A549 treated with ZK216348 at 1 μM for 4 hours (cell line): ENCODE results near the gene NUDT10. TPM values are rescaled to one million over a fixed set of nuclear protein-coding genes. Genes with fewer than 3 reads are reported as not detected.

ENCODE experiments used
- total RNA-seq: library from RNA; stranded (reverse); fragments of 200-300 nt; extraction: Qiagen RNA extraction; gene quantifications from 5 replicates; pipeline ENCODE4 v1.2.3, GENCODE V29; 2022; ENCODE audit warnings: low read depth

The NUDT10 gene
- 0.51 to 0.74 TPM (median 0.55 TPM) in 5 replicates for total RNA-seq

GRCh38 chrX:51332188-51332942 is at the start of gene NUDT10:
NUDT10 (plus strand) TSS chrX:51332822; CDS start chrX:51332966, 144 bp downstream.

Other genes starting within 250 kb of the NUDT10 start
- 1.8 to 3.5 TPM (median 2.8 TPM) in 5 replicates for gene NUDT11, start 163.8 kb downstream of the NUDT10 start, total RNA-seq